DMS153 treated with DMSO at 0.1 percent for 48 hours (cell line): ENCODE measurements around the gene ARL5A.
A peak's percentile ranks its signal among the peaks of the same experiment; 100 is the strongest.

Experiments
- DNase-seq: peaks from one replicate; lab custom pipeline; 2025; ENCODE audit not compliant: unreplicated experiment; lab: John Stamatoyannopoulos, UW

The ARL5A gene

GRCh38 chr2:151769606-151770005 lies 58.6 kb downstream of the ARL5A start:
- no peak for DNase-seq

- DNase-seq = no peak
Observed at GRCh38 chr2:151767536-151767935, 60.7 kb downstream of the ARL5A start.

- DNase-seq = no peak
Observed at GRCh38 chr2:151766437-151767153, 61.6 kb downstream of the ARL5A start.

- DNase-seq = peak; percentile 73
Observed at GRCh38 chr2:151765760-151766410, 62.3 kb downstream of the ARL5A start.

GRCh38 chr2:151762694-151763093 lies 65.5 kb downstream of the ARL5A start:
- DNase-seq = no peak

- DNase-seq = no peak
Observed at GRCh38 chr2:151761687-151762086, 66.5 kb downstream of the ARL5A start.

GRCh38 chr2:151761193-151761592 lies 67.0 kb downstream of the ARL5A start:
- DNase-seq = no peak

GRCh38 chr2:151760139-151760650 lies 68.0 kb downstream of the ARL5A start:
- no peak for DNase-seq

- no peak for DNase-seq
Observed at GRCh38 chr2:151758744-151759143, 69.5 kb downstream of the ARL5A start.

- no peak for DNase-seq
Observed at GRCh38 chr2:151757861-151758260, 70.4 kb downstream of the ARL5A start.

- no peak for DNase-seq
Observed at GRCh38 chr2:151756820-151757219, 71.4 kb downstream of the ARL5A start.

GRCh38 chr2:151754253-151754897 lies 73.8 kb downstream of the ARL5A start:
- DNase-seq = no peak

GRCh38 chr2:151753540-151753939 lies 74.7 kb downstream of the ARL5A start:
- no peak for DNase-seq
